HepG2 (cell line): ENCODE data around the gene ASNS. TPM values are rescaled to one million over a fixed set of nuclear protein-coding genes. Genes with fewer than 3 reads are reported as not detected.

Experiments used
- BCL6 ChIP-seq: IDR thresholded peaks from 2 replicates; pipeline ENCODE4 v1.6.1; 2016; ENCODE audit warnings: missing genetic modification reagents, missing compliant biosample characterization
- BORCS8-MEF2B ChIP-seq: sonication (generic); formaldehyde crosslinking; IDR thresholded peaks from 2 replicates; pipeline ENCODE4 v1.8.0; 2022; ENCODE audit warnings: mild to moderate bottlenecking, missing genetic modification reagents
- BRCA1 ChIP-seq: sonication (generic); formaldehyde crosslinking; IDR thresholded peaks from 2 replicates; pipeline ENCODE4 v1.4.0; 2020; ENCODE audit warnings: missing genetic modification reagents
- CENPBD1 ChIP-seq: sonication (generic); formaldehyde crosslinking; IDR thresholded peaks from 2 replicates; pipeline ENCODE4 v1.8.0; 2022; ENCODE audit warnings: missing genetic modification reagents, low read depth, mild to moderate bottlenecking, borderline replicate concordance
- HDAC1 ChIP-seq: sonication (generic); formaldehyde crosslinking; IDR thresholded peaks from 2 replicates; pipeline ENCODE4 v1.5.1; 2020; ENCODE audit warnings: mild to moderate bottlenecking, missing genetic modification reagents
- HMG20A ChIP-seq: IDR thresholded peaks from 2 replicates; pipeline ENCODE4 v1.6.1; 2016; ENCODE audit warnings: borderline replicate concordance
- MTF1 ChIP-seq: sonication (generic); formaldehyde crosslinking; IDR thresholded peaks from 2 replicates; pipeline ENCODE4 v1.5.0; 2020; ENCODE audit warnings: missing genetic modification reagents
- NRL ChIP-seq: sonication (generic); formaldehyde crosslinking; IDR thresholded peaks from 2 replicates; pipeline ENCODE4 v1.5.0; 2020; ENCODE audit warnings: missing genetic modification reagents, mild to moderate bottlenecking, moderate library complexity, borderline replicate concordance
- POLR2AphosphoS5 ChIP-seq: IDR thresholded peaks from 2 replicates; pipeline ENCODE4 v1.6.1; 2012; ENCODE audit warnings: low read depth, low read length
- RARG ChIP-seq: sonication (generic); formaldehyde crosslinking; IDR thresholded peaks from 2 replicates; pipeline ENCODE4 v1.4.0; 2020; ENCODE audit warnings: low read depth, mild to moderate bottlenecking, missing genetic modification reagents
- RXRA ChIP-seq: sonication (generic); formaldehyde crosslinking; IDR thresholded peaks from 2 replicates; pipeline ENCODE4 v1.5.1; 2020; ENCODE audit warnings: missing genetic modification reagents
- SIN3A ChIP-seq: IDR thresholded peaks from 2 replicates; pipeline ENCODE4 v1.6.1; 2011; ENCODE audit warnings: low read depth, mild to moderate bottlenecking, control low read depth, low read length, borderline replicate concordance
- STAT6 ChIP-seq: sonication (generic); formaldehyde crosslinking; IDR thresholded peaks from 2 replicates; pipeline ENCODE4 v1.4.0; 2020; ENCODE audit warnings: missing genetic modification reagents, mild to moderate bottlenecking, borderline replicate concordance
- TEAD3 ChIP-seq: optimal IDR thresholded peaks from 2 replicates; pipeline ENCODE3; 2016; ENCODE audit warnings: borderline replicate concordance
- TIGD3 ChIP-seq: sonication (generic); formaldehyde crosslinking; IDR thresholded peaks from 2 replicates; pipeline ENCODE4 v1.5.1; 2020; ENCODE audit warnings: mild to moderate bottlenecking, missing genetic modification reagents, borderline replicate concordance
- TRIM24 ChIP-seq: sonication (generic); formaldehyde crosslinking; IDR thresholded peaks from 2 replicates; pipeline ENCODE4 v1.8.0; 2022; ENCODE audit warnings: mild to moderate bottlenecking, missing genetic modification reagents
- ZHX2 ChIP-seq, 2 experiments: sonication (generic) in 1 of 2; formaldehyde crosslinking in 1 of 2; IDR thresholded peaks; 2 replicates each; pipeline versions ENCODE4 v1.6.1 to v1.9.0; 2014 to 2022; ENCODE audit warnings: antibody characterized with exemption in 1 of 2, borderline replicate concordance in 1 of 2, inconsistent platforms in 1 of 2, low read depth in 1 of 2, missing genetic modification reagents in 1 of 2
- ZNF724P ChIP-seq: sonication (generic); formaldehyde crosslinking; IDR thresholded peaks from 2 replicates; pipeline ENCODE4 v1.8.0; 2022; ENCODE audit warnings: missing genetic modification reagents, borderline replicate concordance
- ZNF839 ChIP-seq: sonication (generic); formaldehyde crosslinking; IDR thresholded peaks from 2 replicates; pipeline ENCODE4 v1.4.0; 2020; ENCODE audit warnings: missing genetic modification reagents, mild to moderate bottlenecking, borderline replicate concordance
- polyA plus RNA-seq, 8 experiments: library from polyadenylated mRNA; depleted of rRNA in 3 of 8; stranded (reverse) in 7 of 8; unstranded in 1 of 8; fragments of >200 nt; fragmentation: Illumina TruSeq in 4 of 8; extraction: Trizol in 4 of 8; gene quantifications; 2 replicates each; pipeline versions ENCODE4 v1.2.1 to v1.2.3, GENCODE V29; 2011 to 2016; ENCODE audit warnings: low read depth in 4 of 8, missing spikeins in 1 of 8, mixed read lengths in 1 of 8; ENCODE audit not compliant: insufficient read depth in 1 of 8
- total RNA-seq, 5 experiments: library from RNA; depleted of rRNA; stranded (reverse); fragments of >200 nt; fragmentation: Illumina TruSeq; extraction: Trizol; gene quantifications; 2 replicates each; pipeline ENCODE4 v1.2.3, GENCODE V29; 2016; ENCODE audit warnings: low read depth in 1 of 5

The ASNS gene
- total and polyA plus RNA-seq, 2 of the 13 experiments (the other 11 are each of a cell fraction or from before 2014, with no cell fraction given) = 55.0 to 75.1 TPM

DNA sequence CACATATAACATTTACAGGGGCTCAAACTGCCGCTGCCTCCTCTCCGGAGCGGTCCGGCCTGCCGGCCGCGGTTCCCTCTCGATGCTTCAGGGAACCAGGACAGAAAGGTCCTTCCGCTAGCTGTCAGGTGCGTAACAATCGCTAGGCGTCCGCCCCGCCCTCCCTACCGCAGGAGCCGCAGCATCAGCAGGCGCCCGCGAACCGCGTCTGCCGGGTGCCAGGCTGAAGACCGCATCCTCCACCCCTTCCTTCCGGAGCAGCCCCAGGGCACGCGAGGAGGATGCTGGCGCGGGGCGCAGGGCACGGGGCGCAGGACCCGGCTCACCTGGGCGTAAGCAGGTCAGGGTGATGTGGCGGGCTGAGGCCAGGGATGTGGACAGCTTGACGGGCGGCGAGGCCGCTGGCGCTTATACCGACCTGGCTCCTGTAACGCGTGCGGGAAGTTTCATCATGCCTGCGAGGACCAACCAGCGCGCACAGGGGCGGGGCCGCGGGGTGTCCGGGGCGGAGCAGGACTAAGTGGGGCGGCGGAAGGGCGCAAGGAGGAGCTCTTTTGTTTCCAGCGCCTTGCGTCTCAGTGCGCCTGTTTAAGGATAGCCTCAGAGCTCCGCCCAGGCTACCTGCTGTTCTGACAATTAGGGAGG lies at the start of gene ASNS (continued):
- TF ChIP-seq ZNF839 = peak; percentile 68; the same call in 1 of the 2 replicates
- no peak for TF ChIP-seq RARG (CRISPR knock-in tag)
- TF ChIP-seq HDAC1 (CRISPR knock-in tag) = peak; percentile 93; the same call in 1 of the 2 replicates
- no peak; the same call in 1 of the 2 replicates for TF ChIP-seq CENPBD1 (CRISPR knock-in tag)
- TF ChIP-seq ZNF724P (CRISPR knock-in tag) = peak; percentile 66; the same call in 1 of the 2 replicates
- no peak for TF ChIP-seq TEAD3 (CRISPR knock-in tag)
- no peak for TF ChIP-seq BRCA1 (CRISPR knock-in tag)
- TF ChIP-seq BCL6 (CRISPR knock-in tag) = peak; percentile 59
- TF ChIP-seq NRL (CRISPR knock-in tag) = no peak
- TF ChIP-seq STAT6 (CRISPR knock-in tag) = no peak; the same call in 1 of the 2 replicates
- no peak; the same call in 1 of the 2 replicates for TF ChIP-seq RXRA (CRISPR knock-in tag)
- peak; percentile 71 for TF ChIP-seq POLR2AphosphoS5
- no peak for TF ChIP-seq TRIM24 (CRISPR knock-in tag)
- peak; percentile 31; the same call in 1 of the 2 replicates for TF ChIP-seq HMG20A
- no peak for TF ChIP-seq SIN3A
- TF ChIP-seq BORCS8-MEF2B (CRISPR knock-in tag) = no peak; the same call in 1 of the 2 replicates
- peak; percentile 82; the same call in 1 of the 2 replicates for TF ChIP-seq TIGD3 (CRISPR knock-in tag)
- TF ChIP-seq MTF1 = no peak
- TF ChIP-seq ZHX2 (IDR thresholded peaks at IDR 0.05; ENCODE audit: low read depth) = peak; percentile 20; the same call in 1 of the 2 replicates
- no peak for TF ChIP-seq ZHX2 (CRISPR knock-in tag; IDR thresholded peaks at IDR 0.05; ENCODE audit: borderline replicate concordance)
